ENCODE results near the gene RPN2.

- TF ChIP-seq CTCF (IDR thresholded peaks at IDR 0.05) (no peak), POLR2A (IDR thresholded peaks at IDR 0.05) (no peak)
These were observed 111.2 kb downstream of the RPN2 start for GRCh38 chr20:37290158-37290810.

Measured in right lobe of liver (tissue), 4 donors.